Amniotic stem cell (primary cell): Measurements from ENCODE around the gene PEAK1.
A peak's percentile ranks its signal among the peaks of the same experiment; 100 is the strongest.

Experiments used
- DNase-seq: peaks from one replicate; lab custom pipeline; 2025; lab: John Stamatoyannopoulos, UW

Gene PEAK1

GRCh38 chr15:77094397-77095030 lies 325.4 kb downstream of the PEAK1 start:
- no peak for DNase-seq

- DNase-seq, result no peak
These were observed 326.5 kb downstream of the PEAK1 start for GRCh38 chr15:77093436-77093835.

- DNase-seq, result no peak
These were observed 328.8 kb downstream of the PEAK1 start for GRCh38 chr15:77091097-77091496.

GRCh38 chr15:77087213-77087612 lies 332.7 kb downstream of the PEAK1 start:
- no peak for DNase-seq

- DNase-seq, result no peak
These were observed 334.6 kb downstream of the PEAK1 start for GRCh38 chr15:77085297-77085696.

GRCh38 chr15:77084436-77084835 lies 335.5 kb downstream of the PEAK1 start:
- DNase-seq, result no peak

- DNase-seq, result no peak
These were observed 336.3 kb downstream of the PEAK1 start for GRCh38 chr15:77083381-77084160.

GRCh38 chr15:77081971-77082370 lies 337.9 kb downstream of the PEAK1 start:
- DNase-seq, result no peak

- no peak for DNase-seq
These were observed 343.5 kb downstream of the PEAK1 start for GRCh38 chr15:77076323-77076915.

GRCh38 chr15:77075528-77075927 lies 344.4 kb downstream of the PEAK1 start:
- DNase-seq, result peak; percentile 23

GRCh38 chr15:77074350-77074749 lies 345.6 kb downstream of the PEAK1 start:
- no peak for DNase-seq

GRCh38 chr15:77071305-77072223 lies 348.3 kb downstream of the PEAK1 start:
- DNase-seq, result no peak

GRCh38 chr15:77070495-77071304 lies 349.2 kb downstream of the PEAK1 start, which contains the start of gene TSPAN3:
Gene TSPAN3, minus strand, starts transcription at chr15:77071109. Its CDS starts 155 bp downstream, at chr15:77070954.
- peak; percentile 67 for DNase-seq

GRCh38 chr15:77070180-77070494 lies 349.8 kb downstream of the PEAK1 start:
- no peak for DNase-seq

GRCh38 chr15:77069521-77070121 lies 350.3 kb downstream of the PEAK1 start:
- no peak for DNase-seq

GRCh38 chr15:77068633-77069032 lies 351.3 kb downstream of the PEAK1 start:
- no peak for DNase-seq

- no peak for DNase-seq
These were observed 352.1 kb downstream of the PEAK1 start for GRCh38 chr15:77067691-77068367.

- no peak for DNase-seq
These were observed 352.8 kb downstream of the PEAK1 start for GRCh38 chr15:77066971-77067690.

GRCh38 chr15:77064539-77065308 lies 355.2 kb downstream of the PEAK1 start:
- DNase-seq, result no peak
